ENCODE results near the gene NRN1.

Gene NRN1

GRCh38 chr6:6002848-6003620, 3.7 kb downstream of the NRN1 start:
- POLR2A ChIA-PET, result no interaction called here
- TF ChIP-seq CTCF (IDR thresholded peaks at IDR 0.05; ENCODE audit: insufficient read depth, low read length, missing control alignments), result no peak
- no peak for DNase-seq (ENCODE audit: low read depth, low spot score)
- peak overlapping the region; percentile 87 for H3K4me3 ChIP-seq (ENCODE audit: low read depth, low read length)
- CTCF ChIA-PET, result interaction anchor here (0.7 to 2.0 kb wide), 3 partner anchors 9 to 581 kb away, joined by 3 to 6 read pairs (median 4); no protein-coding TSS in a partner anchor

- TF ChIP-seq CTCF (IDR thresholded peaks at IDR 0.05; ENCODE audit: insufficient read depth, low read length, missing control alignments), result no peak
- POLR2A ChIA-PET, result interaction anchor here (0.6 kb wide), 1 partner anchor 61 kb away, joined by 5 read pairs; no protein-coding TSS in a partner anchor
- CTCF ChIA-PET, result interaction anchor here (1.3 to 2.0 kb wide), 2 partner anchors 8 to 579 kb away, joined by 3 to 6 read pairs; no protein-coding TSS in a partner anchor
- DNase-seq (ENCODE audit: low read depth, low spot score), result no peak
- H3K4me3 ChIP-seq (ENCODE audit: low read depth, low read length), result peak overlapping the region; percentile 87
Measured at GRCh38 chr6:6002005-6002847, 4.5 kb downstream of the NRN1 start.

GRCh38 chr6:6001443-6001842, 5.3 kb downstream of the NRN1 start:
- no peak overlapping the region; the same call in 1 of the 2 replicates for H3K4me3 ChIP-seq (ENCODE audit: low read depth, low read length)
- POLR2A ChIA-PET, result no interaction called here
- no peak for DNase-seq (ENCODE audit: low read depth, low spot score)
- no peak for TF ChIP-seq CTCF (IDR thresholded peaks at IDR 0.05; ENCODE audit: insufficient read depth, low read length, missing control alignments)
- CTCF ChIA-PET, result interaction anchor here (1.3 to 1.4 kb wide), 2 partner anchors 12 to 579 kb away, joined by 3 read pairs; no protein-coding TSS in a partner anchor

DNA sequence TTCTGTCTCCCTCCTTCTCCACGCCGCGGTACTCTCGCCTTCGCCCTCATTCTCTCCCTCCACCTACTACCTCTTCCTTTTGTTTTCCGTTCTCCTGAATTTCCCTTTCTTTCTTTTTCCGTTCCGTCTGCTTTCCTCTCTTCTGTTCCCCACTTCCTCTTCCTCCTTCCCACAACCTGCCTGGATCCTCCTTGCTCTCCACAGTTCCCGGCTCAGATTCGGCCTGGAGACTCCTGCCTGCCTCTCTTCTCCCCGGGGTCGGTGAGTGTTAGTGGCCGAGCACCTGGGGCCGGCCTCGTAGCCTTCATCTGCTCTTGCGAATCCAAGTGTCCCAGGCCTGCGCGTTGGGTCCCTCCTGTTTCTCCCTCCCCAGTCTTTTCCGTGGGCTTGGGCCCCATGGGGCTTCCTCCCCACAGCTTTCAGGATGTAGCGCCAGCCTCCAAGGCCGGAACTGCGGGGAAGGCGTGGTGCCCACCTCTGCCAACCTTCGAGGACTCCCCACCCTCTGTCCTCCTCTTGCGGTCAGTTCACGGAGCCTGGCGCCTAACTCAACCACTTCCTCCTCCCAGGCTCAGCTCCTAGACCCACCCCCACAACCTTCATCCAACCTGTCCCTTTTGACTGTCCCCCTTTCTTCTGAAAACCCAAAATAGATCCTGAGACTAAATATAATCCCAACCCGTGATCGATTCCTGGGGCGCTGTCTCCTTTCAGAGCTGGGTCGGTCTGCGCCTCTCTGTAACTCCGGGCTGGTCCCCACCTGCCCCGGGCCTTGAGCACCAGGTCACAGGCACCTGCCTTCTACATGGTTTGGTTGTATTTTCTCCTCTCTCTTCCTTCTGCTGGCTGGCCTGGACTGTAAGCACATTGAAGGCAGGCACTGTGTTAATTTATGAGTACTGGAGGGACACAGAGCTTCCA, 6.8 kb downstream of the NRN1 start:
- DNase-seq (ENCODE audit: low read depth, low spot score), result no peak
- H3K4me3 ChIP-seq (ENCODE audit: low read depth, low read length), result peak overlapping the region; percentile 44
- CTCF ChIA-PET, result interaction anchor here (0.8 to 2.5 kb wide), 6 partner anchors 11 to 578 kb away, joined by 3 to 7 read pairs (median 3); no protein-coding TSS in a partner anchor
- no peak for TF ChIP-seq CTCF (IDR thresholded peaks at IDR 0.05; ENCODE audit: insufficient read depth, low read length, missing control alignments)
- POLR2A ChIA-PET, result interaction anchor here (0.9 kb wide), 1 partner anchor 328 kb away, joined by 4 read pairs; no protein-coding TSS in a partner anchor

- ChIA-PET POLR2A (interaction anchor here (0.9 to 2.1 kb wide), 2 partner anchors 8 to 327 kb away, joined by 4 to 11 read pairs; partner anchors contain the start of gene NRN1), CTCF (interaction anchor here (1.2 to 2.8 kb wide), 5 partner anchors 8 to 534 kb away, joined by 3 to 9 read pairs (median 6); partner anchors contain the start of gene NRN1)
- no peak for DNase-seq (ENCODE audit: low read depth, low spot score)
- peak overlapping the region; percentile 44 for H3K4me3 ChIP-seq (ENCODE audit: low read depth, low read length)
- TF ChIP-seq CTCF (IDR thresholded peaks at IDR 0.05; ENCODE audit: insufficient read depth, low read length, missing control alignments), result peak; percentile 18
Measured at GRCh38 chr6:5998711-5999687, 7.7 kb downstream of the NRN1 start.

All from AG04449 (cell line).